ENCODE results near the gene CBX2. TPM values are rescaled to one million over a fixed set of nuclear protein-coding genes. Genes with fewer than 3 reads are reported as not detected.

The CBX2 gene
- total and polyA plus RNA-seq, 2 donors, result 3.1 to 7.0 TPM

GRCh38 chr17:79809530-79810129 is 31.7 kb downstream of the CBX2 start:
- WGBS, result 5% methylated on average over 40 of the region's 40 CpGs
- Histone ChIP-seq H3K4me3 (ENCODE audit: low read depth, low read length) (no peak overlapping the region), H3K27ac (ENCODE audit: low read depth) (no peak overlapping the region), H3K4me1 (ENCODE audit: insufficient read depth) (no peaks in the 10 kb centered on the region), H3K36me3 (ENCODE audit: insufficient read depth) (no peaks in the 10 kb centered on the region)
- no peak for DNase-seq (ENCODE audit: extremely low spot score)

GRCh38 chr17:79810130-79811010 is 32.4 kb downstream of the CBX2 start:
- Histone ChIP-seq H3K4me1 (ENCODE audit: insufficient read depth) (no peaks in the 10 kb centered on the region), H3K27ac (ENCODE audit: low read depth) (no peak overlapping the region), H3K4me3 (ENCODE audit: low read depth, low read length) (no peak overlapping the region), H3K36me3 (ENCODE audit: insufficient read depth) (no peaks in the 10 kb centered on the region)
- DNase-seq (ENCODE audit: extremely low spot score), result no peak
- WGBS, result 1% methylated on average over 79 of the region's 79 CpGs

- DNase-seq (ENCODE audit: extremely low spot score), result no peak
- no peaks in the 10 kb centered on the region for H3K36me3 ChIP-seq (ENCODE audit: insufficient read depth)
Measured at GRCh38 chr17:79811011-79811867, 33.3 kb downstream of the CBX2 start.

GRCh38 chr17:79811868-79812352 is 34.0 kb downstream of the CBX2 start:
- no peaks in the 10 kb centered on the region for H3K4me1 ChIP-seq (ENCODE audit: insufficient read depth)
- H3K36me3 ChIP-seq (ENCODE audit: insufficient read depth), result no peaks in the 10 kb centered on the region
- H3K4me3 ChIP-seq (ENCODE audit: low read depth, low read length), result no peak overlapping the region

More at GRCh38 chr17:79811011-79811867, 33.3 kb downstream of the CBX2 start:
- 2% methylated on average over 66 of the region's 66 CpGs for WGBS
- Histone ChIP-seq H3K27ac (ENCODE audit: low read depth) (no peak overlapping the region), H3K4me1 (ENCODE audit: insufficient read depth) (no peaks in the 10 kb centered on the region), H3K4me3 (ENCODE audit: low read depth, low read length) (no peak overlapping the region)

GRCh38 chr17:79812353-79813258 is 34.7 kb downstream of the CBX2 start:
- Histone ChIP-seq H3K4me3 (ENCODE audit: low read depth, low read length) (peak overlapping the region; percentile 34), H3K27ac (ENCODE audit: low read depth) (no peak overlapping the region), H3K4me1 (ENCODE audit: insufficient read depth) (no peaks in the 10 kb centered on the region), H3K36me3 (ENCODE audit: insufficient read depth) (no peaks in the 10 kb centered on the region)
- no peak for DNase-seq (ENCODE audit: extremely low spot score)
- WGBS, result 8% methylated on average over 72 of the region's 72 CpGs

More at GRCh38 chr17:79811868-79812352, 34.0 kb downstream of the CBX2 start:
- 13% methylated on average over 20 of the region's 20 CpGs for WGBS
- no peak overlapping the region for H3K27ac ChIP-seq (ENCODE audit: low read depth)
- no peak for DNase-seq (ENCODE audit: extremely low spot score)

- H3K36me3 ChIP-seq (ENCODE audit: insufficient read depth), result no peaks in the 10 kb centered on the region
- no peak for DNase-seq (ENCODE audit: extremely low spot score)
- no peaks in the 10 kb centered on the region for H3K4me1 ChIP-seq (ENCODE audit: insufficient read depth)
- no peak overlapping the region for H3K27ac ChIP-seq (ENCODE audit: low read depth)
- peak overlapping the region; percentile 34 for H3K4me3 ChIP-seq (ENCODE audit: low read depth, low read length)
- WGBS, result 2% methylated on average over 88 of the region's 89 CpGs
Measured at GRCh38 chr17:79813297-79814126, 35.6 kb downstream of the CBX2 start.

- Histone ChIP-seq H3K36me3 (ENCODE audit: insufficient read depth) (no peaks in the 10 kb centered on the region), H3K27ac (ENCODE audit: low read depth) (no peak overlapping the region), H3K4me3 (ENCODE audit: low read depth, low read length) (no peak overlapping the region), H3K4me1 (ENCODE audit: insufficient read depth) (no peaks in the 10 kb centered on the region)
- WGBS, result 32% methylated on average over 43 of the region's 43 CpGs
- no peak for DNase-seq (ENCODE audit: extremely low spot score)
Measured at GRCh38 chr17:79814127-79814973, 36.4 kb downstream of the CBX2 start.

GRCh38 chr17:79814974-79815835 is 37.3 kb downstream of the CBX2 start:
- 11% methylated on average over 96 of the region's 96 CpGs for WGBS
- H3K4me1 ChIP-seq (ENCODE audit: insufficient read depth), result no peaks in the 10 kb centered on the region
- no peak overlapping the region for H3K27ac ChIP-seq (ENCODE audit: low read depth)
- no peaks in the 10 kb centered on the region for H3K36me3 ChIP-seq (ENCODE audit: insufficient read depth)
- no peak for DNase-seq (ENCODE audit: extremely low spot score)
- no peak overlapping the region for H3K4me3 ChIP-seq (ENCODE audit: low read depth, low read length)

GRCh38 chr17:79815836-79816461 is 38.0 kb downstream of the CBX2 start:
- H3K27ac ChIP-seq (ENCODE audit: low read depth), result no peak overlapping the region
- H3K4me3 ChIP-seq (ENCODE audit: low read depth, low read length), result no peak overlapping the region
- H3K36me3 ChIP-seq (ENCODE audit: insufficient read depth), result no peaks in the 10 kb centered on the region
- no peak for DNase-seq (ENCODE audit: extremely low spot score)
- WGBS, result 60% methylated on average over 41 of the region's 41 CpGs
- H3K4me1 ChIP-seq (ENCODE audit: insufficient read depth), result no peaks in the 10 kb centered on the region

- Histone ChIP-seq H3K27ac (ENCODE audit: low read depth) (no peak overlapping the region), H3K4me3 (ENCODE audit: low read depth, low read length) (no peak overlapping the region), H3K36me3 (ENCODE audit: insufficient read depth) (no peaks in the 10 kb centered on the region), H3K4me1 (ENCODE audit: insufficient read depth) (no peaks in the 10 kb centered on the region)
- no peak for DNase-seq (ENCODE audit: extremely low spot score)
- 94% methylated on average over 12 of the region's 12 CpGs for WGBS
Measured at GRCh38 chr17:79818026-79818758, 40.2 kb downstream of the CBX2 start.
